Measurements from ENCODE around the gene TTC6.
A peak's percentile ranks its signal among the peaks of the same experiment; 100 is the strongest.

Gene TTC6

GRCh38 chr14:37569729-37570128 is 25.7 kb upstream of the TTC6 start:
- no peak overlapping the region for H3K9ac ChIP-seq (ENCODE audit: low read depth, low read length)
- no peaks in the 10 kb centered on the region for H3K36me3 ChIP-seq (ENCODE audit: insufficient read depth, low read length)
- no peaks in the 10 kb centered on the region for H3K4me1 ChIP-seq (ENCODE audit: control insufficient read depth, insufficient read depth, low read length)
- no peak overlapping the region for H3K4me2 ChIP-seq (ENCODE audit: low read length)
- H3K27me3 ChIP-seq (ENCODE audit: control insufficient read depth, insufficient read depth, low read length): no peaks in the 10 kb centered on the region
- no peaks in the 10 kb centered on the region for H3K9me3 ChIP-seq (replicated peaks; ENCODE audit: low read length)
- H3K4me3 ChIP-seq (ENCODE audit: low read length): no peak overlapping the region

- Histone ChIP-seq H3K9ac (ENCODE audit: low read depth, low read length) (no peak overlapping the region), H3K36me3 (ENCODE audit: insufficient read depth, low read length) (no peaks in the 10 kb centered on the region), H3K4me1 (ENCODE audit: control insufficient read depth, insufficient read depth, low read length) (no peaks in the 10 kb centered on the region), H3K9me3 (replicated peaks; ENCODE audit: low read length) (no peaks in the 10 kb centered on the region), H3K4me3 (ENCODE audit: low read length) (no peak overlapping the region), H3K27me3 (ENCODE audit: control insufficient read depth, insufficient read depth, low read length) (no peaks in the 10 kb centered on the region), H3K4me2 (ENCODE audit: low read length) (no peak overlapping the region)
These were observed 24.0 kb upstream of the TTC6 start for GRCh38 chr14:37571391-37571790.

DNA sequence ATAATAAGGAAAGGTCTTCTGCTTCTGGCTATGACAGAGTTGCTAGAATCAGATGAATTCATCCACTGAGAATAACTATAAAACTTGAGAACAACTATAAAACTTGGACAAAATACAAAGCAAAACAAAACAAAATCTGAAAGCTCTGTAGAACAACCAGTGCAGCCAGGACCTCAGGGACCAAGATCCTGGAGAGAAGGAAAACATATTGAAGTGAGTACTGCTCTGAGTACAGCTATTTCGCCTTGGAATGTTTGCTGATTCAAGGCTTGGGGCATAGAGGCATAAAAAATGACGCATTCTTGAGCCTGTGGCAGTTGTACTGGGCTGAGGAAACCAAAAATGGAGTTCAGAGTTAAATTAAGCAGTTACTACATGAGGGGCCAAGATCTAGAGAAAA is 22.1 kb upstream of the TTC6 start:
- no peaks in the 10 kb centered on the region for H3K4me1 ChIP-seq (ENCODE audit: control insufficient read depth, insufficient read depth, low read length)
- H3K4me3 ChIP-seq (ENCODE audit: low read length): no peak overlapping the region
- H3K27me3 ChIP-seq (ENCODE audit: control insufficient read depth, insufficient read depth, low read length): peaks cover 9% of the 10 kb centered on the region
- no peak overlapping the region for H3K9ac ChIP-seq (ENCODE audit: low read depth, low read length)
- no peak overlapping the region for H3K4me2 ChIP-seq (ENCODE audit: low read length)
- H3K9me3 ChIP-seq (replicated peaks; ENCODE audit: low read length): no peaks in the 10 kb centered on the region
- H3K36me3 ChIP-seq (ENCODE audit: insufficient read depth, low read length): no peaks in the 10 kb centered on the region

DNA sequence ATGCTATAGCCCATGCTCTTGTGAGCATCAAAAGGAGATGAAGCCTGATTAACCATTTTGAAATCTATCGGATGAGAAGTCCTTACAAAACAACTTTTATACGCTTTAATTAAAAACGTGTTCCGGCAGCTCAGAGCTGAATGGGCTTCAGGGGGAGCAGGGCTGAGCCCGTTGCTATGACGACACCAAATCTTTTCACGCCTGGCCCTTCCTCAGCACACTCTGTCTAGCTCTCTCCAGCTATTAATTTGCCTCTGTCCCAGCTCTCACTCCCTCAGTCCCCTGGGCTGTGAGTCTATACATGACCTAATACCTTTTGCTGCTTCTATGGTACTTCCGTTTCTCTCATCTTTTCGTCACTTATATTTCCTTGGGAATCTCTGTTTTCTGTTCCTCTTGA is 16.2 kb upstream of the TTC6 start:
- H3K36me3 ChIP-seq (ENCODE audit: insufficient read depth, low read length): no peaks in the 10 kb centered on the region
- H3K4me3 ChIP-seq (ENCODE audit: low read length): no peak overlapping the region
- H3K4me2 ChIP-seq (ENCODE audit: low read length): no peak overlapping the region
- H3K27me3 ChIP-seq (ENCODE audit: control insufficient read depth, insufficient read depth, low read length): peaks cover 35% of the 10 kb centered on the region
- H3K4me1 ChIP-seq (ENCODE audit: control insufficient read depth, insufficient read depth, low read length): no peaks in the 10 kb centered on the region
- H3K9me3 ChIP-seq (replicated peaks; ENCODE audit: low read length): no peaks in the 10 kb centered on the region
- H3K9ac ChIP-seq (ENCODE audit: low read depth, low read length): no peak overlapping the region

DNA sequence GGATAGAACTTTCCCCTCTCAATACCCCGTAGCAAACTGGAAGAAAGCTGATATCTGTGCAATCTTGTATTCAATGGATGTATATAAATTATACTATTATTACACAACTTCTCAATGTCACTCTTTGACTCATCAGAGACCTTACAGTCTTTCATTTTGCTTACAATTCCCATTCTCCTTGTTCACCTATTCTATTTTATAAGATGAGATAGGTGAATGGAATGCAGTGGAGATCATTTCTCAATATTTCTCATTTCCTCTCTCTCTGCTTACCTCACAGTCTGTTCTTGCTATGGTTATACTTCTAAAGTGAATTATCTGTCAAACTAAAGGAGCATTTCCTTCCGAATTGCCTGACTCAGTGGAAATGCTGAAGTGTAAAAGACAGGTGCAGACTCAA is 15.3 kb upstream of the TTC6 start:
- H3K9ac ChIP-seq (ENCODE audit: low read depth, low read length): no peak overlapping the region
- peaks cover 44% of the 10 kb centered on the region for H3K27me3 ChIP-seq (ENCODE audit: control insufficient read depth, insufficient read depth, low read length)
- H3K4me3 ChIP-seq (ENCODE audit: low read length): no peak overlapping the region
- H3K4me1 ChIP-seq (ENCODE audit: control insufficient read depth, insufficient read depth, low read length): no peaks in the 10 kb centered on the region
- H3K9me3 ChIP-seq (replicated peaks; ENCODE audit: low read length): no peaks in the 10 kb centered on the region
- no peaks in the 10 kb centered on the region for H3K36me3 ChIP-seq (ENCODE audit: insufficient read depth, low read length)
- H3K4me2 ChIP-seq (ENCODE audit: low read length): no peak overlapping the region

- Histone ChIP-seq H3K4me2 (ENCODE audit: low read length) (peak overlapping the region; percentile 71), H3K9ac (ENCODE audit: low read depth, low read length) (no peak overlapping the region), H3K36me3 (ENCODE audit: insufficient read depth, low read length) (no peaks in the 10 kb centered on the region), H3K4me3 (ENCODE audit: low read length) (peak overlapping the region; percentile 51), H3K4me1 (ENCODE audit: control insufficient read depth, insufficient read depth, low read length) (peaks cover 2% of the 10 kb centered on the region), H3K27me3 (ENCODE audit: control insufficient read depth, insufficient read depth, low read length) (peaks cover 67% of the 10 kb centered on the region), H3K9me3 (replicated peaks; ENCODE audit: low read length) (no peaks in the 10 kb centered on the region)
These were observed 11.8 kb upstream of the TTC6 start for GRCh38 chr14:37583358-37584210.

- Histone ChIP-seq H3K4me1 (ENCODE audit: control insufficient read depth, insufficient read depth, low read length) (peaks cover 2% of the 10 kb centered on the region), H3K27me3 (ENCODE audit: control insufficient read depth, insufficient read depth, low read length) (peaks cover 71% of the 10 kb centered on the region), H3K4me3 (ENCODE audit: low read length) (no peak overlapping the region), H3K36me3 (ENCODE audit: insufficient read depth, low read length) (no peaks in the 10 kb centered on the region), H3K9ac (ENCODE audit: low read depth, low read length) (no peak overlapping the region), H3K4me2 (ENCODE audit: low read length) (peak overlapping the region; percentile 71), H3K9me3 (replicated peaks; ENCODE audit: low read length) (no peaks in the 10 kb centered on the region)
These were observed 11.0 kb upstream of the TTC6 start for GRCh38 chr14:37584211-37585100.

GRCh38 chr14:37585101-37585511 is 10.3 kb upstream of the TTC6 start:
- Histone ChIP-seq H3K9ac (ENCODE audit: low read depth, low read length) (no peak overlapping the region), H3K4me1 (ENCODE audit: control insufficient read depth, insufficient read depth, low read length) (peaks cover 2% of the 10 kb centered on the region), H3K27me3 (ENCODE audit: control insufficient read depth, insufficient read depth, low read length) (peaks cover 78% of the 10 kb centered on the region), H3K36me3 (ENCODE audit: insufficient read depth, low read length) (no peaks in the 10 kb centered on the region), H3K4me2 (ENCODE audit: low read length) (no peak overlapping the region), H3K4me3 (ENCODE audit: low read length) (no peak overlapping the region), H3K9me3 (replicated peaks; ENCODE audit: low read length) (no peaks in the 10 kb centered on the region)

GRCh38 chr14:37585971-37586796 is 9.2 kb upstream of the TTC6 start:
- Histone ChIP-seq H3K9me3 (replicated peaks; ENCODE audit: low read length) (no peaks in the 10 kb centered on the region), H3K4me1 (ENCODE audit: control insufficient read depth, insufficient read depth, low read length) (peaks cover 2% of the 10 kb centered on the region), H3K4me2 (ENCODE audit: low read length) (no peak overlapping the region), H3K9ac (ENCODE audit: low read depth, low read length) (no peak overlapping the region), H3K27me3 (ENCODE audit: control insufficient read depth, insufficient read depth, low read length) (peaks cover 88% of the 10 kb centered on the region), H3K4me3 (ENCODE audit: low read length) (no peak overlapping the region), H3K36me3 (ENCODE audit: insufficient read depth, low read length) (no peaks in the 10 kb centered on the region)

DNA sequence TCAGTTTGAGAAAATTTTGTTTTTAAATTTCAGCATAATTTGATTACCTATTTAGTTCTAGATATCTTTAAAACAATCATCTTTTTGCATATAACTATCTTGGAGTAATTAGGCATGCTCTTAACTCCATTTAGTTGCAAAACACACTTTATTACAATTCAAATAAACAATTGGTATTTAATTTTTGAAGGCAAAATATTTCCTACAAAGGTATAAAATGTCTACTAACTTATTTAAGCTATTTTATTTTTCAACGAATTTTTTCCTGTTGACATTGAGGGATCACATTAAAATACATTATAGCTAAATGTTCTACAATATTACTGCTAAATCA is 8.7 kb upstream of the TTC6 start:
- Histone ChIP-seq H3K9me3 (replicated peaks; ENCODE audit: low read length) (no peaks in the 10 kb centered on the region), H3K4me1 (ENCODE audit: control insufficient read depth, insufficient read depth, low read length) (peaks cover 2% of the 10 kb centered on the region), H3K4me2 (ENCODE audit: low read length) (no peak overlapping the region), H3K27me3 (ENCODE audit: control insufficient read depth, insufficient read depth, low read length) (peaks cover 94% of the 10 kb centered on the region), H3K4me3 (ENCODE audit: low read length) (no peak overlapping the region), H3K36me3 (ENCODE audit: insufficient read depth, low read length) (no peaks in the 10 kb centered on the region), H3K9ac (ENCODE audit: low read depth, low read length) (no peak overlapping the region)

DNA sequence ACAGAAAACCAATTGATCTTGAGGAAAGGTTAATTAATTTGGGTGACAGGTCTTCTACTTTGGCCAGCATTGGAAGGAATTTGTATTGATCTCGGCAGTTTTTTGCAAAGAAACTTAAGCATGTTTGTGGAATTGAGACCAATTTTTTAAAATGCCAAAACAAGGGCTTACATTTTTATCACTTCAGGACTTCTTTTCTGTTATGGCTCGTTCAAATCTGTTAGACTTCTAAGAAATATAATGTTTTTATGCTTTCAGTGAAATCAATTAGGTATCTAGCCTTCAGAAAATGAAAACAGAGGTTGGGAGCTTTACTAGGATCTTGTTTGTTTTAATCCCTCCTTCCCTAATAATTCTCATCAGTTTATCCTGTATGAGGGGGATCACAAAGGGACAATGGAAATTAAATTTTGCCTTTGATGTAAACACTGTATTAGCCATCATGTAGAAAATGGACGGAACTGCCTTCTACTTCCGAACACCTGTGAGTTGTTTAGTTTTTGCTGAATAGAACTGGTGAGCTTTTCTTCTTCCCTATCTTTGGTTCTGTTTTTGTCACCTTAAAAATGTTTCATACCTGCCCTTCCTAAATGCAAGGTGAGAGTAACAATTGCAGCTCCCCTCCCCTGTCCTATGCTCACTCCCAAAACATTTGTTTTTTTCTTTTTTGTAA is 8.2 kb upstream of the TTC6 start:
- peaks cover 99% of the 10 kb centered on the region for H3K27me3 ChIP-seq (ENCODE audit: control insufficient read depth, insufficient read depth, low read length)
- H3K9ac ChIP-seq (ENCODE audit: low read depth, low read length): no peak overlapping the region
- no peaks in the 10 kb centered on the region for H3K9me3 ChIP-seq (replicated peaks; ENCODE audit: low read length)
- H3K4me1 ChIP-seq (ENCODE audit: control insufficient read depth, insufficient read depth, low read length): peaks cover 2% of the 10 kb centered on the region
- H3K36me3 ChIP-seq (ENCODE audit: insufficient read depth, low read length): no peaks in the 10 kb centered on the region
- H3K4me3 ChIP-seq (ENCODE audit: low read length): no peak overlapping the region
- no peak overlapping the region for H3K4me2 ChIP-seq (ENCODE audit: low read length)

All from skeletal muscle satellite cell (primary cell).